Amygdala (tissue), 56 donors: ENCODE results near the gene PTH2R.
"Not testable (repeated sequence)": the region's sequence is repeated elsewhere in the genome, so short reads cannot be mapped to it uniquely, and the experiment has no call there.

ENCODE experiments used
- DNase-seq, 56 donors: peaks; one replicate each; lab custom pipeline; 2025; lab: John Stamatoyannopoulos, UW

PTH2R gene, protein sequence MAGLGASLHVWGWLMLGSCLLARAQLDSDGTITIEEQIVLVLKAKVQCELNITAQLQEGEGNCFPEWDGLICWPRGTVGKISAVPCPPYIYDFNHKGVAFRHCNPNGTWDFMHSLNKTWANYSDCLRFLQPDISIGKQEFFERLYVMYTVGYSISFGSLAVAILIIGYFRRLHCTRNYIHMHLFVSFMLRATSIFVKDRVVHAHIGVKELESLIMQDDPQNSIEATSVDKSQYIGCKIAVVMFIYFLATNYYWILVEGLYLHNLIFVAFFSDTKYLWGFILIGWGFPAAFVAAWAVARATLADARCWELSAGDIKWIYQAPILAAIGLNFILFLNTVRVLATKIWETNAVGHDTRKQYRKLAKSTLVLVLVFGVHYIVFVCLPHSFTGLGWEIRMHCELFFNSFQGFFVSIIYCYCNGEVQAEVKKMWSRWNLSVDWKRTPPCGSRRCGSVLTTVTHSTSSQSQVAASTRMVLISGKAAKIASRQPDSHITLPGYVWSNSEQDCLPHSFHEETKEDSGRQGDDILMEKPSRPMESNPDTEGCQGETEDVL

DNA sequence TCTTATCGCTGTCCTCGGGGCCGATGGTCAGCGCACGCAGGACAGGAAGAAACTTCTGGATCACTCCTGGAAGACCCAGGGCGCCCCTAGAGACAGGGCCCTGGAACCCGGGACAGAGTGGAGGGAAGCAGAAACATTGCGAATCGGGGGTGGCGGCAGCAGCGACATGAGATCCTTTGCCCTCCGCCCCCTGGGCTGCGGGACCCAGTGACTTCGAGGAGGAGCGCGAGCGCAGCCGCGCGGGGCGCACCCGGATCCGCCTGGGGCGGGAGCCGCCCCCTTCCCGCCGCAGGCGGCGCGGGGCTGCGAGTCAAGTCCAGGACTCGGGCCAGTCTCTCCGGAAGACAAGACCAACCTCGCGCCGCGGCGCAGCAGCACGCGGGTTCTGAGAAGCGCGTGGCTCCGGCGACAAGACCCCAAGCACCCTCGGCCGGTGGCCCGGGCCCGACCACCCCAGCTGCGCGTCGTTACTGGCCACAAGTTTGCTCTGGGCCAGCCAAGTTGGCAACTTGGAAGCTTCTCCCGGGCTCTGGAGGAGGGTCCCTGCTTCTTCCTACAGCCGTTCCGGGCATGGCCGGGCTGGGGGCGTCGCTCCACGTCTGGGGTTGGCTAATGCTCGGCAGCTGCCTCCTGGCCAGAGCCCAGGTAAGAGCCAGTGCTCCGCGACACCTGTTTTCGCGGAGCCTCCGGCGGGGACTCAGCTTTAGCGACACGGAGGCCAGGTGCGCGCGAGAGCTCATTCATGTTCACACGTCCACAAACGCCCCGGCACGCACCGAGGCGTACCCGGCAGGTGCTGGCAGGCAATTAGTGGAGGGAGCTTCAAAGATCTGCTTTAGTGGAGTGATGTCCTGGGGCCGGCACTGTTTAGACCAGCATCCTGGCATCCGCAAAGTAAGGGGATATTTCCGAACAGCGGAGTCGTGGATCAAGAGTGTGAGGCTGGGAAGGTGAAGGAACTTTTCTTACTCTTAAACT lies at the start of gene PTH2R:
Gene PTH2R, plus strand, starts transcription at position 319 of the 978 bp plus-strand sequence. Its CDS starts 252 bp downstream, at position 571.
- DNase-seq: peak in 4 of 56 donors; percentile 4 to 38 (median 15)

- no peak for DNase-seq
These were observed 49.6 kb upstream of the PTH2R start for GRCh38 chr2:208356846-208357574.

DNA sequence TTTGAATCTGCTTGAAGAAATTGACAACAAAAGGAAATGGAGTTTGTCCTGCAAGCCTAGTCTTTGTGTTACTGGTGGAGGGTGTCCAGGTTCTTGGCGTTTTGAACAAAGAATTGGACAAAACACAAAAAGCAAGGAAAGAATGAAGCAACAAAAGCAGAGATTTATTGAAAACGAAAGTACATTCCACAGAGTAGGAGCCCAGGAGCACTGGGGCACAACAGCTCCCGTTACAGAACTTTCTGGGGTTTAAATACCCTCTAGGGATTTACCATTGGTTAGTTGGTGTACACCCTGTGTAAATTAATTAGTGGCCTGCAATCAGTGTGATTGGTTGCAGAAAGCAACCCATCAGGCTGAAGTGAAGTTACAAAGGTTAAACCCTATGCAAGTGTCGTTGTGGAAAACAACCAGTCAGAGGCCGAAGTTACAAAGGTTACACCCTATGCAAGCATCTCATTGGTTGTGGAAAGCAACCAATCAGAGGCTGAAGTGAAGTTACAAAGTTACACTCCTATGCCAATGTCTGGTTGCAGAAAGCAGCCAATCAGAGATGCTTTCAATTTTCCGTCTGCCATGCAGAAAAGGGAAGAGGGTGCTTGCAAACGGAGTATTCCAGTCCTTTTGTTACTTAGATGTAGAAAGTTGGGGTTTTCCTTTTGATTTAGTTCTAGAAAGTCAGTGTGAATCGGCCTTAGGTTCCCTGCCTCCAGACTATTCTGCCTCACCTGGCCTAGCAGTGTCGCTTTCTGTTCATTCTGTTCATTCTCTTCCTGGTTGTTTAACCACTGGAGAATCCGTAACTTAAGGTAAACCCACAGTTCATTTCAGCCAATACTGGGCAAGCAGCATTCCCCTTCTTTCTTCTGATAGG lies 47.6 kb upstream of the PTH2R start:
- DNase-seq: no peak

- DNase-seq: peak in 7 of 56 donors; percentile 3 to 33 (median 20)
These were observed 47.0 kb upstream of the PTH2R start for GRCh38 chr2:208359632-208359986.

- peak in 8 of 56 donors; percentile 3 to 37 (median 14) for DNase-seq
These were observed 46.1 kb upstream of the PTH2R start for GRCh38 chr2:208360259-208361076.

- no peak for DNase-seq
These were observed 45.5 kb upstream of the PTH2R start for GRCh38 chr2:208361077-208361441.

- DNase-seq: no peak
These were observed 43.1 kb upstream of the PTH2R start for GRCh38 chr2:208363485-208363884.

- no peak for DNase-seq
These were observed 40.1 kb upstream of the PTH2R start for GRCh38 chr2:208366215-208367127.

DNA sequence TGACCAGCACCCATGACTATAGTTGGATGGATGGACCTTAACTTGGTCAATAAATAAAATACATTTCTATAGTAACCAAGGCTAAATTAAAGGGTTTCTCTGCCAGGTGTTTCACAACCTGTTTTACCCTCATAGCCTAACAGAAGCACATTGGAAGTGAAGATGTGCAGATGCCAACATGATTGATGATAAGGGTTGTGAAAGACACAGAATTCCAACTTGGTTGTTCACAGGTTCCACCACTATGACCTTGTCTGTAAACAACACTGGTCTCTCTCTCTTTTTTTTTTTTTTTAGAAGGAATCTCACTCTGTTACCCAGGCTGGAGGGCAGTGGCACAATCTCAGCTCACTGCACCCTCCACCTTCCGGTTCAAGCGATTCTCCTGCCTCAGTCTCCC lies 37.5 kb upstream of the PTH2R start:
- DNase-seq: no peak

DNA sequence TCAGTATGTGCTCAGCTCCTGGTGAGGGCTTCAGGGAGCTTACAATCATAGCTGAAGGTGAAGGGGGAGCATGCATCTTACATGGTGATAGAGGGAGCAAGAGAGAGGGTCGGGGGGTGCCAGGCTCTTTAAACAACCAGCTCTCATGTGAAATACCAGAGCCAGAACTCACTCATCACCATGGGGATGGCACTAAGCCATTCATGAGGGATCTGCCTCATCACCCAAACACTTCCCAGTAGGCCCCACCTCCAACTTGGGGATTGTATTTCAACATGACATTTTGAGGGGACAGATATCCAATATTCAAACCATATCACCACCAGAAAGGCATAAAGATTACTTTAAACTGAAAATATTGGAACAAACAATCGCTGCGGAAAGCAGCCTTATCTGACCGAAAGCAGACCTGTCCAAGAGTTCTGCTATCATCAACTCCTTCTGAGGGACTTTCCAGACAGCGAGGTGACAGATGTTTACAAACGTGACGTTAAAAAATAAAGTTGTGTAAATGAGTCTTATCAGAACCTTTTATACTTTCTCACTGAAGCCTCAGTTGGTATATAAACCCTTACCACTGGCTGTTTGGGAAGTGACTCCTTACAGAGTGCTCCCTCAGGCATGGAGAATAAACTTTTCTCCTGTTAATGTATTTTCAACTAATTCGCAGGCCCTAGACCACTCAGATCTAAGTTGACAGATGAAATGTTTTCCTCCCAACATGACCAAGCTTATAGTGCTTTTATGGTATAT lies 35.5 kb upstream of the PTH2R start:
- no peak for DNase-seq

- no peak for DNase-seq
These were observed 35.0 kb upstream of the PTH2R start for GRCh38 chr2:208371634-208371935.

DNA sequence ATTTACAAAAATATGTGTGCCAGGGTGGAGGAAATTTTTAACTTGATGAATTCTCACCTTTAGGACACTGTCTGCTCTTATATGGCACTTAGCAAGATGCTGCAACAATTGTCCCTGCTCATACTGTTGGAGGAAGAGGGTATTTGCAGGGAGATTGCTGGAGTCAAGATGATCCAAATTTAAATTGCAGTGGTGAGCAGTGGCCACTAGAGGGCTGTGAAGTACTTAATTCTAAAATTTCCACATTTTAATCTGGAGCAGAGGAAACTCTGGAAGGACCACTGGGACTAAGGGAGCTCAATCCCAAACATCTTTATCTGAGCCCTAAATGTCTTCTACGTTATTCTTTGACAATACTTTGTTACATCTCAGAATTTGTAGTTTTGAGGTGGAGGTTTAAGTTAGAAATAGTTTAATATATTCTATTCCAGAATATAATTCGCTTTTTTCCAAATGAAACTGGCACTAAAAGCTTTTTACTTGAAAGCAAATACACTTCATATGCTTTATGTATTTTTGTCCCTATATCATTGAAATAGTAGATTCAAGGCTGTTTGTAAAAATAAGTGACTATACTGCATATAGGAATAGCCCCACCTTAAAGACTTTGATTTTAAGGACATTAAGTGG lies 33.0 kb upstream of the PTH2R start:
- peak in 14 of 56 donors; percentile 2 to 68 (median 10) for DNase-seq

DNA sequence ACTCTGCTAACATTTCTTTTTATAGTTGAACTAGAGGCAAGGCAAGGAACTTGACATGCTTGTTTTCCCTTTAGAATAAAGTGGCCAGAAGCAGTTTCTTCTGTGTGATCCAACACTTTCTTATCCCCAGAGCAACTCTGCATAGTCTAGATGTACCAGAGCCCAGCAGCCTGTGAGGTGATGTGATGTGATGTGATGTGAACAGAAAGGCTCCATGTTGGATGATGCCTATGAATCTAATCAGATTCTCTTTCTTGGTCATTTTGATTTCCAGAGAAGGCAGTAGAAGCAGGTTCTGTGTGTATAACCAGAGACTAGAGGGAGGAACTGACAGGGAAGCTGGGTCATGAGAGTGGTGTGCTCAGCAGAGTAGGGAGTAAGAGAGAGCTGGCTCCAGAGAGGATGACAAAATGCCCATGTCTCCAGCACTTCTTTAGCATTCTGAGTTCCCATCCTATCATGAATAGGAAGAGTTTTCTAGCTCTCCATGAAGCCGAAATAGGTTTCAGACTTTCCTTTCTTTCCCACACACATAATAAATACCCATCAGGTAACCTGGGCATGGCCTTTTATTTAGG lies 31.0 kb upstream of the PTH2R start:
- no peak for DNase-seq

DNA sequence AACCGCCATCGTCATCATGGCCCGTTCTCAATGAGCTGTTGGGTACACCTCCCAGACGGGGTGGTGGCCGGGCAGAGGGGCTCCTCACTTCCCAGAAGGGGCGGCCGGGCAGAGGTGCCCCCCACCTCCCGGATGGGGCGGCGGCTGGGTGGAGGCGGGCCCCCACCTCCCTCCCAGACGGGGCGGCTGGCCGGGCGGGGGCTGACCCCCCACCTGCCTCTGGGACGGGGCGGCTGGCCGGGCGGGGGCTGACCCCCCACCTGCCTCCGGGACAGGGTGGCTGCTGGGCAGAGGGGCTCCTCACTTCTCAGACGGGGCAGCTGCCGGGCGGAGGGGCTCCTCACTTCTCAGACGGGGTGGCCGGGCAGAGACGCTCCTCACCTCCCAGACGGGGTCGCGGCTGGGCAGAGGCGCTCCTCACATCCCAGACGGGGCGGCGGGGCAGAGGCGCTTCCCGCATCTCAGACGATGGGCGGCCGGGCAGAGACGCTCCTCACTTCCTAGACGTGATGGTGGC lies 29.2 kb upstream of the PTH2R start:
- not testable (repeated sequence) for DNase-seq

GRCh38 chr2:208379192-208379591 lies 27.4 kb upstream of the PTH2R start:
- no peak for DNase-seq

DNA sequence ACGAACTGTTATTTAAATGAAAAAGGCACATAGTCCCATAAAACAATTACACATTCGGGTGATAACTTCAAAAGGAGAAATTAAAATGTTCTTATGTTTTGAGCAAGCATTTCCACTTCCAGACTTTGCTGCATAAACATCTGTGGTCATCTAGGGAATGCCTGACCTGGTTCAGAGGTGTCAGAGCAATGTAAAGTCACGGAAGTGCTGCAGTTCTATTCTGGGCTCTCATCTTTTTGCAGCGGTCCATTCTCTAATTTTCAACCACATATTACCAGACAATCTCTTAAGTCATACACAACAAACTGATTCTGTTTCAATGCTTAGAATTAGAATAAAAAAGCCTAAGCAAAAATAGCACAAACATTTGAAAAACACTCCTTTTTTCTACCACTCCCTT lies 22.0 kb upstream of the PTH2R start:
- no peak for DNase-seq
